ENCODE results near the gene ANGPTL7.
"Not testable (repeated sequence)": the region's sequence is repeated elsewhere in the genome, so short reads cannot be mapped to it uniquely, and the experiment has no call there.

Gene ANGPTL7

GRCh38 chr1:11188858-11189451 lies at the start of gene ANGPTL7:
ANGPTL7 (plus strand) TSS chr1:11189355; CDS start chr1:11189580, 225 bp downstream.
- DNase-seq = no peak

- no peak for DNase-seq
These were observed 46.4 kb upstream of the ANGPTL7 start for GRCh38 chr1:11142618-11143391.

GRCh38 chr1:11143401-11143800 lies 45.8 kb upstream of the ANGPTL7 start:
- no peak for DNase-seq

GRCh38 chr1:11143907-11144306 lies 45.2 kb upstream of the ANGPTL7 start:
- no peak for DNase-seq

- no peak for DNase-seq
These were observed 44.4 kb upstream of the ANGPTL7 start for GRCh38 chr1:11144570-11145256.

- DNase-seq = no peak
These were observed 43.4 kb upstream of the ANGPTL7 start for GRCh38 chr1:11145741-11146140.

GRCh38 chr1:11147197-11147770 lies 41.9 kb upstream of the ANGPTL7 start:
- no peak for DNase-seq

- DNase-seq = no peak
These were observed 38.8 kb upstream of the ANGPTL7 start for GRCh38 chr1:11150326-11150725.

GRCh38 chr1:11151114-11151513 lies 38.0 kb upstream of the ANGPTL7 start:
- no peak for DNase-seq

GRCh38 chr1:11151826-11152612 lies 37.1 kb upstream of the ANGPTL7 start:
- DNase-seq = no peak

GRCh38 chr1:11152755-11153154 lies 36.4 kb upstream of the ANGPTL7 start:
- DNase-seq = no peak

GRCh38 chr1:11153184-11153583 lies 36.0 kb upstream of the ANGPTL7 start:
- no peak for DNase-seq

GRCh38 chr1:11156441-11156840 lies 32.7 kb upstream of the ANGPTL7 start:
- DNase-seq = no peak

- no peak for DNase-seq
These were observed 32.2 kb upstream of the ANGPTL7 start for GRCh38 chr1:11156963-11157362.

- no peak for DNase-seq
These were observed 31.8 kb upstream of the ANGPTL7 start for GRCh38 chr1:11157394-11157793.

GRCh38 chr1:11157867-11158266 lies 31.3 kb upstream of the ANGPTL7 start:
- no peak for DNase-seq

- DNase-seq = no peak
These were observed 30.9 kb upstream of the ANGPTL7 start for GRCh38 chr1:11158291-11158690.

GRCh38 chr1:11158720-11159321 lies 30.3 kb upstream of the ANGPTL7 start:
- DNase-seq = no peak

GRCh38 chr1:11162752-11163151 lies 26.4 kb upstream of the ANGPTL7 start:
- DNase-seq = not testable (repeated sequence)

- DNase-seq = not testable (repeated sequence)
These were observed 22.4 kb upstream of the ANGPTL7 start for GRCh38 chr1:11166744-11167143.

- no peak for DNase-seq
These were observed 20.4 kb upstream of the ANGPTL7 start for GRCh38 chr1:11168731-11169130.

GRCh38 chr1:11169202-11169601 lies 20.0 kb upstream of the ANGPTL7 start:
- DNase-seq = no peak
